Suppressor macrophage (primary cell): ENCODE results near the gene FXYD3.
A peak's percentile ranks its signal among the peaks of the same experiment; 100 is the strongest.
"Not testable (repeated sequence)": the region's sequence is repeated elsewhere in the genome, so short reads cannot be mapped to it uniquely, and the experiment has no call there.

Source experiments
- DNase-seq, 4 experiments: peaks; one replicate each; pipeline ENCODE4 v3.0.0-alpha.2; 2020 to 2022

The FXYD3 gene

GRCh38 chr19:35087393-35087792 is 28.2 kb upstream of the FXYD3 start:
- DNase-seq: no peak

DNA sequence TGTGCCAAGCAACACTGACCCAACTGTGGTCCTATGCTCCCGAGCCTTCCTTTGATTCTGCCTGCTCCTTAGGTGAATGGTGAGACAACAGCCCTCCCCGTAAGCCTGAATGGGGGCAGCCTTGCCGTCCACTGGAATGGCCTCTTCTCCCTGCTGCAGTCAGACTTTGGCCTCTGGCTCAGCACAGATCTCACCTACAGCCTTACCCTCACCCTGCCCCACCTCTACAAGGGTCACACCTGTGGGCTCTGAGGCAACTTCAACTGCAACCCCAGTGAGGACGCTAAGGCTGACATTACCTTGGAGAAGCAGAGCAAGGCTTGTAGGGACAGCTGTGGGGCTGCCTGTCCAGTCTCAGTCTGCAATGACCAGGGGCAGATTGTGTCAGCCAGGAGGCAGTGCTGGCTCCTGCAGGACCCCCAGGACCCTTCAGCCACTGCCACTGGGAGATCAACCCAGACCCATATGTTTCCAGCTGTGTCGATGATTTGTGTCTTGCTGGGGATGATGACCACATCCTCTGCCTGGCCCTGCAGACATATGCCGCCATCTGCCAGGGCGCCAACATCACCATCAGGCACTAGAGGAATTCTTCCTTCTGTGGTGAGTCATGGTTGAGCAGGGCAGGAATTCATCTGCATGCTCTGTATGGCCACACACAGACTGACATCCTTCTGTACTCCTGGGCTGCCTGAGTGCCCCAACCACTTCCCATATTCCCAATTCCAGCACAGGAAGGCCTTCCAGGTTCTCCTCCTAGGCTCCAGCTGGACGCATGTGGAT is 27.3 kb upstream of the FXYD3 start:
- DNase-seq: no peak

DNA sequence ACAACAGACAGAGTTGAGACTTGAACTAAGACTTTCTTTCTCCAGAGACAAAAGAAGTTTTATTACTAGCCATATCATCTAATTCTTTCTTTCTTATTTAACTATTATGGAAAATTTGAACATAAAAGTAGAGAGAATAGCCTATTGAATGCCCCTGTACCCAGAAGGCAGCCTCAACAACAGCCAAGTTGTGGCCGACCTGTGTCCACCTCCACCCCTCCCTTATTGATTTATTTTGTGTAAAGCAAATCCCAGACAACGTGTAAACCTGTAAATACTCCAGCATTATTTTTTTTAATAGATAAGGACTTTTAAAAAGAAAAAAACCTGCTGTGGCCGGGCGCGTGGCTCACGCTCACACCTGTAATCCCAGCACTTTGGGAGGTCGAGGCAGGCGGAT is 26.1 kb upstream of the FXYD3 start:
- DNase-seq: no peak

- no peak for DNase-seq
Observed at GRCh38 chr19:35090160-35090505, 25.5 kb upstream of the FXYD3 start.

DNA sequence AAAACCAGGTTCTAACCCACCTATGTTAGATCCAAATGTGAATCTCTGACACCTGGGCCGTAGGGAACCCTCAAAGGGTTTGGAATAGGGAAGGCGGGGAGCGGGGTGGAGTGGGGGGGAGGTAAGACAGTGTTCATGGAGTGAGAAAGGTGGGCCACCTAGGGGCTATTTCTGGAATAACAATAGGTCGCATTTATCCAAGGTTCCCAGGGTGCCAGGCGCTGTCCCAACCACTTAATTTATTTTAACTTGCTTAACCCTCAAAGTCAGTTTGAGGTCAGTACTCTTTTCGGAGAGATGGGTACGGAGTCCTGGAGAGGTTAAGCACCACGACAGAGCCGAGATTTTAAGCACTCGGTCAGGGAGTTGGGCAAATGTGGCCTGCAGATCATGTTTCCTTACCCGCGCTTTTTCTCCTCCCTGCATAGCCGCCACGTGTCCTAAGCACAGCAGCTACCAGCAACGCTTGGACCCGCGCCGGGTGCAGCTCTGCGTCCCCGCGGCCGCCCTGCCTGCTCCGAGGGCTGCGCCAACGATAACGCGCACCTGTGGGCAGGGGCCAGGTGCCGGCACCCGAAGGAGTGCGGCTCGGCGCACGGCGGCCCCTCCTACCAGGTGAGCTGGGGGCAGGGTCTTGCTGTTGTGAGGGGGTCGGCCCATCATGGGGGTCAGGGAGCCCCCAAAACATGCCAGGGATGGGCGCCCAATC is 25.0 kb upstream of the FXYD3 start:
- peak; percentile 57 to 72 (median 66) for DNase-seq

DNA sequence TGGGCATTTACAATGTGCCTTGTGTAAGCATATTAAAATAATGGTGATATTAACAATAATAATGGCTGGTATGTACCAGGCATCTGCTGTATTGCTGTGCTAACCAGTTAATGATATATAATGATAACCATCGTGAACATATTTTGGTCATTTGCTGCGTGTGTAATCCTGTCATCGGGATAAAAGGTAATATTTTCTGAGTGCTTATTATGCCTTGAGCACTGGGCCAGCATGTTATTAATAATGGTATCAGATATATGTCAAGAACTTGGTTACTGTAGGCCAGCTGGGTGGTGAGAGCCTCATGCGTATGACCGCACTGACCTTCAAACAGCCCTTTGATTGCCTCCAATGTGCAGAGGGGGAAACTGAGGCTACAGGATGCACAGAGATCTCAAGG is 22.2 kb upstream of the FXYD3 start:
- no peak for DNase-seq

- DNase-seq: no peak
Observed at GRCh38 chr19:35093941-35094647, 21.5 kb upstream of the FXYD3 start.

DNA sequence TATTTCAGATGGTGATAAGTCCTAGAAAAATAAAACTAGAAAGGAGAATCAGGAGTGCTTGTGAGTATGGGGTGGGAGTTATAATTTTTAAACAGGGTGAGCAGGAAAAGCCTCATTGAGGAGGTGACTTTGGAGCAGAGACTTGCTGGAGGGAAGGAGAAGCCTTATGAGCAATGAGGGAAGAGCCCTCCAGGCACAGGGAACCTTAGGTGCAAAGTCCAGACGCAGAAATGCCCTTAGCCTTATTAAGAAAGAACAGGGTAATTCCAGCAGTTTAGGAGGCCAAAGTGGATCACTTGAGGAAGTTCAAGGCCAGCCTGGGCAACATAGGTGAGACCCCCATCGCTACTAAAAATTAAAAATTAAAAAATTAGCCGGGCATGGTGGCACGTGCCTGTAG is 21.0 kb upstream of the FXYD3 start:
- DNase-seq: no peak

DNA sequence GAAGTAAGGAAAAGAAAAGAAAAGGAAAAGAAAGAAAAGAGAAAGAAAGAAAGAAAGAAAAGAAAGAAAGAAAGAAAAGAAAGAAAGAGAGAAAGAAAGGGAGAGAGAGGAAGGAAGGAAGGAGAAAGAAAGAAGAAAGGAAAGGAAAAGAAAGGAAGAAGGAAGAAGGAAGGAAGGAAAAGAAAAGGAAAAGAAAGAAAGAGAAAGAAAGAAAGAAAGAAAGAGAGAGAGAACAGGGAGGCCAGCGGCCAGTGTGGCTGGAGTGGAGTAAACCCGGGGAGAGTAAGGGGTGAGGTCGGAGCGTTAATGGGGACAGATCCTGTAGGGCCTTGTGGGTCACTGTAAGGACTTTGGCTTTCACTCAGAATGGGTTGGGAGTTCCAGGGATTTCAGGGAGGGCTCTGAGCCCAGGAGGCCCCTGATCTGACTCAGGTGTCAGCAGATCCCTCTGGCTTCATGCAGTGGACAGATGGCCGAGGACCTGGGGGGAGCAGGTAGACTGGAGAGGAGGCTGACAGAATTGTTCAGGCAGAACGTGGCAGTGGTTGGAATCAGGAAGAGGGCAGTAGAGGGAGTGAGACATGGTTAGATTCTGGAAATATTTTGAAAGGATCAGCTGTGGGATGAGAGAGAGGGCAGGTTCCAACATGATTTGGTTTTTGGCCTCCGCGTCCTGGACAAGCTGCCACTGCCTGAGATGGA is 19.8 kb upstream of the FXYD3 start:
- DNase-seq: no peak

- no peak for DNase-seq
Observed at GRCh38 chr19:35098413-35099049, 17.1 kb upstream of the FXYD3 start.

GRCh38 chr19:35099155-35099896 is 16.3 kb upstream of the FXYD3 start:
- no peak for DNase-seq

- no peak for DNase-seq
Observed at GRCh38 chr19:35099897-35100275, 15.7 kb upstream of the FXYD3 start.

- no peak for DNase-seq
Observed at GRCh38 chr19:35100588-35101533, 14.8 kb upstream of the FXYD3 start.

DNA sequence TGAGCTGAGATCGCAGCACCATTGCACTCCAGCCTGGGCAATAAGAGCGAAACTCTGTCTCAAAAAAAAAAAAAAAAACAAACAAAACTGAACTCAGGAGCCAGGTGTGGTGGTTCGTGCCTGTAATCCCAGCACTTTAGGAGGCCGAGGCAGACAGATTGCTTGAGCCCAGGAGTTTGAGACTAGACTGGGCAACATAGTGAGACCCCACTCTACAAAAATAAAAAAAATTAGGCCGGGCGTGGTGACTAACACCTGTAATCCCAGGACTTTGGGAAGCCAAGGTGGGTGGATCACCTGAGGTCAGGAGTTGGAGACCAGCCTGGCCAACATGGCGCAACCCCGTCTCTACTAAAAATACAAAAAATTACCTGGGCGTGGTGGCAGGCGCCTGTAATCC is 13.7 kb upstream of the FXYD3 start:
- DNase-seq: not testable (repeated sequence)

DNA sequence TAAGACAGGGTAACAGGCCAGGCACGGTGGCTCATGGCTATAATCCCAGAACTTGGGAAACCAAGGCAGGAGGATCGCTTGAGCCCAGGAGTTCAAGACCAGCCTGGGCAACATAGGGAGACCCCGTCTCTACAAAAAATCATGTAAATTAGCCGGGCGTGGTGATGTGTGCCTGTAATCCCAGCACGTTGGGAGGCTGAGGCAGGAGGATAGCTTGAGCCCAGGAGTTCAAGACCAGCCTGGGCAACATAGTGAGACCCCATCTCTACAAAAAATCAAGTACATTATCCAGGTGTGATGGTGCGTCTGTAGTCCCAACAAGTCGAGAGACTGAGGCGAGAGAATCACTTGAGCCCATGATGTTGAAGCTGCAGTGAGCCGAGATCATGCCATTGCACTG is 12.0 kb upstream of the FXYD3 start:
- not testable (repeated sequence) for DNase-seq

DNA sequence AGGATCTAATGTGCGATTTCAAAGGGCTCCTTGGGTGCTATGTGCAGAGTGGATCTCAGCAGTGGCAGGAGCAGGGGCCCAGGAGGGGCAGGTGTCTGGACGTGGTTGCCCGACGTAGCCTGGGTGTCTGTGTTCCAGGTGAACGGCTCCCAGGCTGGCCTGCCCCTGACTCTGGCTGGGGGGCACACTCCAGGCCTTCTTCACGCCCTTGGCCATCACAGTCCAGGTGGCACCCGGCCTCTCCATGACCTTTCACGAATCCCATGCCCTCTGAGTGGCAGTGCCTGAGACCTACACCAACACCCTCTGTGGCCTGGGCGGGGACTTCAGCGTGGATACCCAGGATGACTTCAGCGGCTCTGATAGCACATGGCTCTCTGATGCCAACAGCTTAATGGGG is 11.3 kb upstream of the FXYD3 start:
- DNase-seq: no peak

DNA sequence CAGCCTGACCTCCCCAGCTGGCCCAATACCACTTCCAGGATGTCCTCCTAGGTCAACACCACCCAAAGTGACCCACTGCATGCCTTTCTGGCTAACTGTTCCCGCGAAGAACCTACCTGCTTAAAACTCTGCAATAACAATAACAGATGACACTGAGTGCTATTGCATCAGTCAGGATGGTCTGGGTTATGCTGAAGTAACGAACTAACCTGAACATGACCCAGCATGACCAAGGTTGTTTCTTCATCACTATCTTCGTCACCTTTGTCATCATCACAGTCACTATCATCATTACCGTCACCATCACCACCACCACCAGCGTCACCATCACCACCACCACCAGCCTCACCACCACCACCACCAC is 10.6 kb upstream of the FXYD3 start:
- no peak for DNase-seq

DNA sequence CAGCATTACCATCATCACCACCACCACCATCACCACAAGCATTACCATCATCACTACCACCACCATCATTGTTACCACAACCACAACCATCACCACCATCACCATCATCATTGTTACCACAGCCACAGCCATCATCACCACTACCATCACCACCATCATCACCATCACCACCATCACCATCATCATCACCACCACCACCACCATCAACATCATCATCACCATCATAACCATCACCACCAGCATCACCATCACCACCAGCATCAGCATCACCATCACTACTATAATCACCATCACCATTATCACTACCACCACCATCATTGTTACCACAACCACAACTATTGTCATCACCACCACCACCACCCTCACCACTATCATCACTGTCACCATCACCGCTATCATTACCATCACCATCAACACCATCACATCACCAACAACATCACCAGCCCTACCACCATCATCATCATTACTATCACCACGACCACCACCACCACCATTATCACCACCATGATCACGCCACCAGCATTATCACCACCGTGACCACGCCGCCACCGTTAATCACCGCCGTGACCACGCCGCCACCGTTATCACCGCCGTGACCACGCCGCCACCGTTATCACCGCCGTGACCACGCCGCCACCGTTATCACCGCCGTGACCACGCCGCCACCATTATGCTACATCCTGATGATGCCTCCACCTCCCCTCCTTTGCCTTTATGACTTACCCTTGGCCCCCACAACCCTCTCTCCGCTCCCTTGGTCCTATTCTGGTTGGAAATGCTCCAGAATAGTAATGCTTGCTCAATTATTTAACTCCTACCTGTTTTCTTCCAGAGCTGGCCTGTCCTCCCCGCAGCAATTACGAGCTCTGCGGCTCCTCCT is 10.0 kb upstream of the FXYD3 start:
- DNase-seq: no peak

- DNase-seq: no peak
Observed at GRCh38 chr19:35106291-35106583, 9.4 kb upstream of the FXYD3 start.
